ENCODE data around the gene SAV1. TPM values are rescaled to one million over a fixed set of nuclear protein-coding genes. Genes with fewer than 3 reads are reported as not detected.

Gene SAV1
- total and polyA plus RNA-seq, 2 experiments from 2014 or later, result 74.2 to 82.8 TPM

DNA sequence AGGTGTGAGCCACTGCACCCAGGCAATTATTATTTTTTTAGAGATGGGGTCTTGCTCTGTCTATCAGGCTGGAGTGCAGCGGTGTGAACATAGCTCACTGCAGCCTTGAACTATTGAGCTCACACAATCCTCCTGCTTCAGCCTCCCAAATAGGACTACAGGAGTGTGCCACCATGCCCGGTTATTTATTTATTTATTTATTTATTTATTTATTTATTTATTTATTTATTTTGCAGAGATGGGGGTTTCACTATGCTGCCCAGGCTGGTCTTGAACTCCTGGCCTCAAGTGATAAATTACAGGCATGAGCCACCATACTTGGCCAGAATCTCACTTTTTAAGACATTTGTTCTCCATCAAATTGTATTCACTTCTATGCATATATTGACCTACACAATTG, 51.8 kb downstream of the SAV1 start (continued):
- TF ChIP-seq, protein P1, sequence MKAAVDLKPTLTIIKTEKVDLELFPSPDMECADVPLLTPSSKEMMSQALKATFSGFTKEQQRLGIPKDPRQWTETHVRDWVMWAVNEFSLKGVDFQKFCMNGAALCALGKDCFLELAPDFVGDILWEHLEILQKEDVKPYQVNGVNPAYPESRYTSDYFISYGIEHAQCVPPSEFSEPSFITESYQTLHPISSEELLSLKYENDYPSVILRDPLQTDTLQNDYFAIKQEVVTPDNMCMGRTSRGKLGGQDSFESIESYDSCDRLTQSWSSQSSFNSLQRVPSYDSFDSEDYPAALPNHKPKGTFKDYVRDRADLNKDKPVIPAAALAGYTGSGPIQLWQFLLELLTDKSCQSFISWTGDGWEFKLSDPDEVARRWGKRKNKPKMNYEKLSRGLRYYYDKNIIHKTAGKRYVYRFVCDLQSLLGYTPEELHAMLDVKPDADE (IDR thresholded peaks at IDR 0.05), result no peak
- TF ChIP-seq, protein P2, sequence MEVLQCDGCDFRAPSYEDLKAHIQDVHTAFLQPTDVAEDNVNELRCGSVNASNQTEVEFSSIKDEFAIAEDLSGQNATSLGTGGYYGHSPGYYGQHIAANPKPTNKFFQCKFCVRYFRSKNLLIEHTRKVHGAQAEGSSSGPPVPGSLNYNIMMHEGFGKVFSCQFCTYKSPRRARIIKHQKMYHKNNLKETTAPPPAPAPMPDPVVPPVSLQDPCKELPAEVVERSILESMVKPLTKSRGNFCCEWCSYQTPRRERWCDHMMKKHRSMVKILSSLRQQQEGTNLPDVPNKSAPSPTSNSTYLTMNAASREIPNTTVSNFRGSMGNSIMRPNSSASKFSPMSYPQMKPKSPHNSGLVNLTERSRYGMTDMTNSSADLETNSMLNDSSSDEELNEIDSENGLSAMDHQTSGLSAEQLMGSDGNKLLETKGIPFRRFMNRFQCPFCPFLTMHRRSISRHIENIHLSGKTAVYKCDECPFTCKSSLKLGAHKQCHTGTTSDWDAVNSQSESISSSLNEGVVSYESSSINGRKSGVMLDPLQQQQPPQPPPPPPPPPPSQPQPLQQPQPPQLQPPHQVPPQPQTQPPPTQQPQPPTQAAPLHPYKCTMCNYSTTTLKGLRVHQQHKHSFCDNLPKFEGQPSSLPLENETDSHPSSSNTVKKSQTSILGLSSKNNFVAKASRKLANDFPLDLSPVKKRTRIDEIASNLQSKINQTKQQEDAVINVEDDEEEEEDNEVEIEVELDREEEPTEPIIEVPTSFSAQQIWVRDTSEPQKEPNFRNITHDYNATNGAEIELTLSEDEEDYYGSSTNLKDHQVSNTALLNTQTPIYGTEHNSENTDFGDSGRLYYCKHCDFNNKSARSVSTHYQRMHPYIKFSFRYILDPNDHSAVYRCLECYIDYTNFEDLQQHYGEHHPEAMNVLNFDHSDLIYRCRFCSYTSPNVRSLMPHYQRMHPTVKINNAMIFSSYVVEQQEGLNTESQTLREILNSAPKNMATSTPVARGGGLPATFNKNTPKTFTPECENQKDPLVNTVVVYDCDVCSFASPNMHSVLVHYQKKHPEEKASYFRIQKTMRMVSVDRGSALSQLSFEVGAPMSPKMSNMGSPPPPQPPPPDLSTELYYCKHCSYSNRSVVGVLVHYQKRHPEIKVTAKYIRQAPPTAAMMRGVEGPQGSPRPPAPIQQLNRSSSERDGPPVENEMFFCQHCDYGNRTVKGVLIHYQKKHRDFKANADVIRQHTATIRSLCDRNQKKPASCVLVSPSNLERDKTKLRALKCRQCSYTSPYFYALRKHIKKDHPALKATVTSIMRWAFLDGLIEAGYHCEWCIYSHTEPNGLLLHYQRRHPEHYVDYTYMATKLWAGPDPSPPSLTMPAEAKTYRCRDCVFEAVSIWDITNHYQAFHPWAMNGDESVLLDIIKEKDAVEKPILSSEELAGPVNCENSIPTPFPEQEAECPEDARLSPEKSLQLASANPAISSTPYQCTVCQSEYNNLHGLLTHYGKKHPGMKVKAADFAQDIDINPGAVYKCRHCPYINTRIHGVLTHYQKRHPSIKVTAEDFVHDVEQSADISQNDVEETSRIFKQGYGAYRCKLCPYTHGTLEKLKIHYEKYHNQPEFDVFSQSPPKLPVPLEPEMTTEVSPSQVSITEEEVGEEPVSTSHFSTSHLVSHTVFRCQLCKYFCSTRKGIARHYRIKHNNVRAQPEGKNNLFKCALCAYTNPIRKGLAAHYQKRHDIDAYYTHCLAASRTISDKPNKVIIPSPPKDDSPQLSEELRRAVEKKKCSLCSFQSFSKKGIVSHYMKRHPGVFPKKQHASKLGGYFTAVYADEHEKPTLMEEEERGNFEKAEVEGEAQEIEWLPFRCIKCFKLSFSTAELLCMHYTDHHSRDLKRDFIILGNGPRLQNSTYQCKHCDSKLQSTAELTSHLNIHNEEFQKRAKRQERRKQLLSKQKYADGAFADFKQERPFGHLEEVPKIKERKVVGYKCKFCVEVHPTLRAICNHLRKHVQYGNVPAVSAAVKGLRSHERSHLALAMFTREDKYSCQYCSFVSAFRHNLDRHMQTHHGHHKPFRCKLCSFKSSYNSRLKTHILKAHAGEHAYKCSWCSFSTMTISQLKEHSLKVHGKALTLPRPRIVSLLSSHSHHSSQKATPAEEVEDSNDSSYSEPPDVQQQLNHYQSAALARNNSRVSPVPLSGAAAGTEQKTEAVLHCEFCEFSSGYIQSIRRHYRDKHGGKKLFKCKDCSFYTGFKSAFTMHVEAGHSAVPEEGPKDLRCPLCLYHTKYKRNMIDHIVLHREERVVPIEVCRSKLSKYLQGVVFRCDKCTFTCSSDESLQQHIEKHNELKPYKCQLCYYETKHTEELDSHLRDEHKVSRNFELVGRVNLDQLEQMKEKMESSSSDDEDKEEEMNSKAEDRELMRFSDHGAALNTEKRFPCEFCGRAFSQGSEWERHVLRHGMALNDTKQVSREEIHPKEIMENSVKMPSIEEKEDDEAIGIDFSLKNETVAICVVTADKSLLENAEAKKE (CRISPR knock-in tag; IDR thresholded peaks at IDR 0.05), result no peak

- Histone ChIP-seq H3K36me3 (ENCODE audit: insufficient read depth) (no peaks in the 10 kb centered on the region), H3K27me3 (ENCODE audit: insufficient read depth) (no peaks in the 10 kb centered on the region), H2AFZ (no peak overlapping the region), H4K20me1 (replicated peaks; ENCODE audit: insufficient read depth) (no peaks in the 10 kb centered on the region), H3F3A (replicated peaks; ENCODE audit: low read depth) (no peaks in the 10 kb centered on the region), H3K79me2 (replicated peaks; ENCODE audit: insufficient read depth) (no peaks in the 10 kb centered on the region), H3K4me3 (no peak overlapping the region), H3K27ac (ENCODE audit: low read depth) (no peak overlapping the region), H3K9me2 (ENCODE audit: insufficient read depth) (no peaks in the 10 kb centered on the region), H3K4me2 (no peak overlapping the region), H3K4me1 (ENCODE audit: insufficient read depth) (no peaks in the 10 kb centered on the region)
- no peaks in the 10 kb centered on the region for H3K27me3 Mint-ChIP-seq (ENCODE audit: insufficient read depth, low read depth, poor library complexity)
- no peaks in the 10 kb centered on the region for H3K4me1 Mint-ChIP-seq
- no peak overlapping the region for H3K4me3 Mint-ChIP-seq
- no peaks in the 10 kb centered on the region for H3K36me3 Mint-ChIP-seq (ENCODE audit: low read depth)
- H3K9me3 Mint-ChIP-seq, result no peaks in the 10 kb centered on the region
- no peak overlapping the region for H3K27ac Mint-ChIP-seq
- DNase-seq (ENCODE audit: low spot score), result no peak
- no peak for ATAC-seq
- TF ChIP-seq ZNF114 (CRISPR knock-in tag; IDR thresholded peaks at IDR 0.05) (no peak), JUNB (IDR thresholded peaks at IDR 0.05; ENCODE audit: unreplicated experiment) (no peak), REST (IDR thresholded peaks at IDR 0.05; ENCODE audit: unreplicated experiment) (no peak), ZNF331 (CRISPR knock-in tag; IDR thresholded peaks at IDR 0.05; ENCODE audit: low read depth) (no peak), EZH2phosphoT487 (IDR thresholded peaks at IDR 0.05; ENCODE audit: unreplicated experiment) (no peak), POLR2AphosphoS5 (IDR thresholded peaks at IDR 0.05; ENCODE audit: low read depth) (no peak), STAT1 (IDR thresholded peaks at IDR 0.05; ENCODE audit: unreplicated experiment) (no peak), CREB1 (CRISPR knock-in tag; IDR thresholded peaks at IDR 0.05; ENCODE audit: low read depth) (no peak), CTCF (conservative IDR thresholded peaks at IDR 0.05; ENCODE audit: low read depth in 2 of 2) (no peak)
- TF ChIP-seq, protein P1 (IDR thresholded peaks at IDR 0.05), result no peak
Observed at GRCh38 chr14:50615552-50615951, 52.6 kb downstream of the SAV1 start.

Data from GM23338 (cell line).